GM12891 (cell line): ENCODE measurements around the gene NPHP3.

Source experiments
- POLR2A ChIP-seq: IDR thresholded peaks from 2 replicates; pipeline ENCODE4 v1.6.1; 2011; ENCODE audit warnings: low read depth, low read length, control low read depth
- POLR2AphosphoS5 ChIP-seq: IDR thresholded peaks from 2 replicates; pipeline ENCODE4 v1.6.1; 2011; ENCODE audit warnings: low read depth, low read length, control low read depth
- SPI1 ChIP-seq: IDR thresholded peaks from 2 replicates; pipeline ENCODE4 v1.6.1; 2011; ENCODE audit warnings: low read depth, low read length, control low read depth
- TAF1 ChIP-seq: IDR thresholded peaks from 2 replicates; pipeline ENCODE4 v1.6.1; 2011; ENCODE audit warnings: low read depth, low read length, control low read depth

DNA sequence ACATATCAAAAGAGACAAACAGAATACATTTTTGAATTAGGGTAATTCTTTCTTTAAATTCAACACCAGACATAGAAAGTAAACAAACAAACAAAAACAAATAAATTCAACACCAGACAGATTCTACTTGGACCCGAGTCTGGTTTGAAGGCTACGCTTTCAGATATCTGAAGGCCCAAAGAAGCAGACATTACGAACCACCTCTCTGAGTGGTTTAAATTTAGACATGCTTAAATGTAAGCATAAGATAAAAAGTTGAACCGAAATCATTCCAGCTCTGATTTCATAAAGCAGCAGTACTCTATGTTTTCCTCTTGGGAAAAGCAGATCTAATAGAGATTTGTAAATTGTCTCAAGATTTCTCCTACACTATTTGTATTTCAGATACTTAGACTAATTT lies 32.2 kb downstream of the NPHP3 start:
- TF ChIP-seq POLR2AphosphoS5 = no peak
- TF ChIP-seq TAF1 = no peak
- TF ChIP-seq POLR2A = no peak
- no peak for TF ChIP-seq SPI1
